Lower leg skin (tissue), 4 donors: Measurements from ENCODE around the gene ANKRD22. TPM values are rescaled to one million over a fixed set of nuclear protein-coding genes. Genes with fewer than 3 reads are reported as not detected.

Experiments
- DNase-seq, 2 donors: peaks; one replicate each; pipeline ENCODE4 v3.0.0-alpha.2; 2019; ENCODE audit warnings: low spot score in 2 of 2
- H3K4me3 ChIP-seq: fragments of 200-600 bp; sonication (generic); 2 replicates; pipeline ENCODE4 v1.5.1; 2017; ENCODE audit warnings: mild to moderate bottlenecking, low read depth; ENCODE audit not compliant: poor library complexity, severe bottlenecking
- POLR2A ChIP-seq, 2 donors: fragments of 450-650 bp; IDR thresholded peaks; one replicate each; pipeline ENCODE4 v1.6.1; 2016 to 2017; ENCODE audit warnings: antibody characterized with exemption in 2 of 2, mild to moderate bottlenecking in 1 of 2, moderate library complexity in 1 of 2
- WGBS, 2 donors: methylation state at CpG; one replicate each; pipeline ENCODE4 v1.1.5; 2018; 5-methylcytosine and 5-hydroxymethylcytosine counted together
- intact Hi-C: fragments of 100-400 bp; cut with DNase I; formaldehyde crosslinking; loops from one replicate; pipeline ENCODE4 v1.15.0; 2023; ENCODE audit warnings: low total_unique reads
- total RNA-seq, 4 donors: library from RNA; depleted of rRNA; stranded (reverse); fragments of >200 nt; gene quantifications; one replicate each; pipeline ENCODE4 v1.1.0, GENCODE V29; 2016
- TF ChIP-seq, protein P1 (sequence below), 3 donors: fragments of 450-650 bp; IDR thresholded peaks; one replicate each; pipeline ENCODE4 v1.5.1; 2016; ENCODE audit warnings: antibody characterized with exemption in 3 of 3, mild to moderate bottlenecking in 3 of 3, moderate library complexity in 2 of 3

Gene ANKRD22
- 10 to 100 TPM; 30.7 to 56.7 (median 35.4) TPM for total RNA-seq

DNA sequence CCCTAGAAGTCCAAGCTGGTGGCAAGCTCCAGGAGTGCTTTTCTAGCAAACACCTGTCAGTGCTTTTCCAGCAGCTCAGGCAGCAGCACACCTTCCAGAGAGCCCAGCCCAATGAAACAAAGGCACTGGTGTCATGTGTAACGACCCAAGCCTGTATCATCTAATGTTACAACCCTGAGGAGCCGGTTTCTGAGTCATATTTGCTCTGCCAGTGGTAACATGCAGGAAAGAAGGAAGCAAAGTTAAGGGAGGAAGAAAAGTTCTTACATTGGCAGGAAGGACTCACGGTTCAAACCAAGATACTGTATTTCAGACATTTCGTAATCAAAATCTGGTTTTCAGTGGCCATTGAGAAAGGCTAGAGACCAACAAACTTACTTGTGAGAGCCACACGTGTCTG is at the start of gene ANKRD22:
ANKRD22 (minus strand) TSS at position 139 of the 400 bp plus-strand sequence. CDS start 237 bp downstream, outside the sequence.
- TF ChIP-seq, protein P1, sequence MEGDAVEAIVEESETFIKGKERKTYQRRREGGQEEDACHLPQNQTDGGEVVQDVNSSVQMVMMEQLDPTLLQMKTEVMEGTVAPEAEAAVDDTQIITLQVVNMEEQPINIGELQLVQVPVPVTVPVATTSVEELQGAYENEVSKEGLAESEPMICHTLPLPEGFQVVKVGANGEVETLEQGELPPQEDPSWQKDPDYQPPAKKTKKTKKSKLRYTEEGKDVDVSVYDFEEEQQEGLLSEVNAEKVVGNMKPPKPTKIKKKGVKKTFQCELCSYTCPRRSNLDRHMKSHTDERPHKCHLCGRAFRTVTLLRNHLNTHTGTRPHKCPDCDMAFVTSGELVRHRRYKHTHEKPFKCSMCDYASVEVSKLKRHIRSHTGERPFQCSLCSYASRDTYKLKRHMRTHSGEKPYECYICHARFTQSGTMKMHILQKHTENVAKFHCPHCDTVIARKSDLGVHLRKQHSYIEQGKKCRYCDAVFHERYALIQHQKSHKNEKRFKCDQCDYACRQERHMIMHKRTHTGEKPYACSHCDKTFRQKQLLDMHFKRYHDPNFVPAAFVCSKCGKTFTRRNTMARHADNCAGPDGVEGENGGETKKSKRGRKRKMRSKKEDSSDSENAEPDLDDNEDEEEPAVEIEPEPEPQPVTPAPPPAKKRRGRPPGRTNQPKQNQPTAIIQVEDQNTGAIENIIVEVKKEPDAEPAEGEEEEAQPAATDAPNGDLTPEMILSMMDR (IDR thresholded peaks at IDR 0.05), result no peak
- TF ChIP-seq POLR2A (IDR thresholded peaks at IDR 0.05), result no peak
- no peak within 1 kb of the TSS for H3K4me3 ChIP-seq
- 22 to 36% methylated on average over 5 of the region's 5 CpGs for WGBS, 2 donors
- DNase-seq, result peak; percentile 73 to 84
- intact Hi-C loops, result no loop called here

DNA sequence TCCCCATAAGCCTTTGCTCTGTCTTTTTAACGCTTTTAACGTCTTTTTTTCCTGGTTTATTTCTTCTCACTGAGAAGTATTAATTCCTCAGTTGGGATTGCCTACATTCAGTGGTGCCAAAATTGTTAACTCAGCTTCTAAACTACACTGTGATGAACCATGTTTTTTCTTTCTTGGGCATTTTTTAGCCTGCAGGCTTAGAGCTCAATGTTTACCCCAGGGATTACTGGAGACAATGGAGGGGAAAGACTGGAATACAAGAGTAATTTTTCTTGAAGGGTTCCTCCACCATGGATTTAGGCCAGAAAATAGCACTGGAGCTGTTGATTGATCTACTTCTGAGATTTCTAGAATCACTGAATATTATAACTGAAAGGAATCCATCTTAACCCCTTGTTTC is 48.2 kb upstream of the ANKRD22 start:
- WGBS, 2 donors, result 59 to 63% methylated on average over 2 of the region's 2 CpGs
- DNase-seq, result no peak
- intact Hi-C loops, result no loop called here
- no peak for TF ChIP-seq POLR2A (IDR thresholded peaks at IDR 0.05)
- TF ChIP-seq, protein P1 (IDR thresholded peaks at IDR 0.05), result no peak
- H3K4me3 ChIP-seq, result no peak overlapping the region

- 86 to 96% methylated on average over 3 of the region's 3 CpGs for WGBS, 2 donors
- TF ChIP-seq POLR2A (IDR thresholded peaks at IDR 0.05), result no peak
- TF ChIP-seq, protein P1 (IDR thresholded peaks at IDR 0.05), result no peak
- no peak for DNase-seq
- H3K4me3 ChIP-seq, result no peak overlapping the region
- intact Hi-C loops, result no loop called here
Measured at GRCh38 chr10:88898727-88899126, 47.1 kb upstream of the ANKRD22 start.

- TF ChIP-seq, protein P1 (IDR thresholded peaks at IDR 0.05), result no peak
- no peak for TF ChIP-seq POLR2A (IDR thresholded peaks at IDR 0.05)
- whole genome bisulfite sequencing, 2 donors, result 48 to 56% methylated on average over 8 of the region's 8 CpGs
- intact Hi-C loops, result no loop called here
- H3K4me3 ChIP-seq, result no peak overlapping the region
- DNase-seq, result no peak
Measured at GRCh38 chr10:88896994-88897853, 45.6 kb upstream of the ANKRD22 start.

DNA sequence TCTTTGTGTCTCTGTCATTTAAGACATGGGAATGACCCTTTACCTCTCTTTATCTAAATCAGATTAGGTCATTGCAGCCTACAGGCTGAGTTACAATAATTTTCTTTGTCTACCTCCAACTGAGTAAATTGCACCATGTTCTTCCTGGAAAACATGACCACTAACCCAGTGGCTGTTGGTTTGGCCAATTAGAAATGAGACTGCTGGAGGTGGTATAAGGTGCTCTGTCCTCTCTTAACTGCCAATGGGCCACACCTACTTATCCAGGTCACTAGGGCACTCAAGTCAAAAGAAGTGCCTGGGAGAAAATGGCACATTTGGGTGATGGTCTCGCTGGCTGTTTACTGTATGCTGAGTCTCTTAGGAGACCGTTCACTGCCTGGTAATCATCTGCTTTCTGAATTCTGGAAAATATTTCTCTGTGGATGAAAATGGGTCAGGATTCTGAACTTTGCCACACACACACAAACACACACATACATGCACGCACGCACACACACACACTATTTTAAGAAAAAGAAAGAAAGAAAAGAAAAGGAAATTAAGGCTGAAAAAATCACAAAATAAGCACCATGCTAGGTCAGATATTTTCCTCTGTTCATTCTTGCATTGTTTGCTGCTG is 44.8 kb upstream of the ANKRD22 start:
- no peak overlapping the region for H3K4me3 ChIP-seq
- intact Hi-C loops, result no loop called here
- TF ChIP-seq POLR2A (IDR thresholded peaks at IDR 0.05), result no peak
- TF ChIP-seq, protein P1 (IDR thresholded peaks at IDR 0.05), result no peak
- WGBS, 2 donors, result 71% methylated on average over 4 of the region's 4 CpGs
- DNase-seq, result no peak
